HG03520 (cell line): ENCODE data around the gene ATP8A2.

Experiments
- ATAC-seq: cut with Tn5 transposase; IDR thresholded peaks from one replicate; pipeline ENCODE4 v1.9.1; 2021; ENCODE audit warnings: mild to moderate bottlenecking, moderate library complexity; ENCODE audit not compliant: unreplicated experiment

Gene ATP8A2

GRCh38 chr13:25722893-25723292 is 351.1 kb downstream of the ATP8A2 start:
- no peak for ATAC-seq

- ATAC-seq: no peak
These were observed 353.3 kb downstream of the ATP8A2 start for GRCh38 chr13:25725104-25725503.

- no peak for ATAC-seq
These were observed 355.5 kb downstream of the ATP8A2 start for GRCh38 chr13:25727250-25727649.

GRCh38 chr13:25727810-25728209 is 356.0 kb downstream of the ATP8A2 start:
- no peak for ATAC-seq

GRCh38 chr13:25729201-25729600 is 357.4 kb downstream of the ATP8A2 start:
- no peak for ATAC-seq

GRCh38 chr13:25731037-25731436 is 359.3 kb downstream of the ATP8A2 start:
- no peak for ATAC-seq

- ATAC-seq: no peak
These were observed 359.8 kb downstream of the ATP8A2 start for GRCh38 chr13:25731536-25731935.

GRCh38 chr13:25732111-25732865 is 360.5 kb downstream of the ATP8A2 start:
- ATAC-seq: no peak

- no peak for ATAC-seq
These were observed 361.3 kb downstream of the ATP8A2 start for GRCh38 chr13:25733001-25733491.

GRCh38 chr13:25733696-25734435 is 362.1 kb downstream of the ATP8A2 start:
- ATAC-seq: no peak

GRCh38 chr13:25738342-25739196 is 366.8 kb downstream of the ATP8A2 start:
- ATAC-seq: no peak

GRCh38 chr13:25739376-25739775 is 367.6 kb downstream of the ATP8A2 start:
- no peak for ATAC-seq

GRCh38 chr13:25741796-25742195 is 370.0 kb downstream of the ATP8A2 start:
- no peak for ATAC-seq

- no peak for ATAC-seq
These were observed 370.4 kb downstream of the ATP8A2 start for GRCh38 chr13:25742220-25742619.

GRCh38 chr13:25743421-25743820 is 371.6 kb downstream of the ATP8A2 start:
- ATAC-seq: no peak

- ATAC-seq: no peak
These were observed 372.4 kb downstream of the ATP8A2 start for GRCh38 chr13:25744178-25744577.

- no peak for ATAC-seq
These were observed 374.4 kb downstream of the ATP8A2 start for GRCh38 chr13:25746131-25746530.

- no peak for ATAC-seq
These were observed 381.3 kb downstream of the ATP8A2 start for GRCh38 chr13:25752957-25753551.

GRCh38 chr13:25753976-25754375 is 382.2 kb downstream of the ATP8A2 start:
- no peak for ATAC-seq

- no peak for ATAC-seq
These were observed 384.5 kb downstream of the ATP8A2 start for GRCh38 chr13:25756251-25756650.

- no peak for ATAC-seq
These were observed 385.1 kb downstream of the ATP8A2 start for GRCh38 chr13:25756912-25757311.
